Measurements from ENCODE around the gene TMIGD1. TPM values are rescaled to one million over a fixed set of nuclear protein-coding genes. Genes with fewer than 3 reads are reported as not detected.

The TMIGD1 gene
- total RNA-seq: not detected

GRCh38 chr17:30333503-30334360 lies at the start of gene TMIGD1:
Gene TMIGD1 (minus strand): TSS chr17:30334057. CDS start chr17:30332133, 1,924 bp downstream.
- ATAC-seq (peak; percentile 44), DNase-seq (ENCODE audit: low spot score) (no peak)

DNA sequence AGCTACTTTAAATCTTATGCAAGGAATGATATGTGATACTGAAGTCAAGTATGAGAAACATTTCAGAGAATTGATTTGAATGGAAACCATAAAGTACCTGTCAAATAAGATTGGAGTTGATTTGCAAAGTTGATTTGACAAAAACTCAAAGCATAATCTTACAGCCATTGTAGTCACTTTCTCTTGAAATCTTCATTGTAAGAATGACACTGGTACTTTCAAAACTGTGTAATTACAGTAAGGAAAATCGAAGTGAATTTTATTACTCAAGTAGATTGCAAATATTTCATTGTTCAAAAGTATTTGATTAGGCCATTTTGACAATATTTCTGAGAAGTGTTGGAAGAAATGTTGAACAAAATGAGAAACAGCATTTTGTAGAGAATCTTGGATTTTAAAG lies 48.5 kb upstream of the TMIGD1 start:
- DNase-seq (ENCODE audit: low spot score) (no peak), ATAC-seq (no peak)

- DNase-seq (ENCODE audit: low spot score) (no peak), ATAC-seq (no peak)
Measured at GRCh38 chr17:30381340-30381659, 47.4 kb upstream of the TMIGD1 start.

- no peak for ATAC-seq
- DNase-seq (ENCODE audit: low spot score): no peak
Measured at GRCh38 chr17:30380643-30381339, 46.9 kb upstream of the TMIGD1 start.

DNA sequence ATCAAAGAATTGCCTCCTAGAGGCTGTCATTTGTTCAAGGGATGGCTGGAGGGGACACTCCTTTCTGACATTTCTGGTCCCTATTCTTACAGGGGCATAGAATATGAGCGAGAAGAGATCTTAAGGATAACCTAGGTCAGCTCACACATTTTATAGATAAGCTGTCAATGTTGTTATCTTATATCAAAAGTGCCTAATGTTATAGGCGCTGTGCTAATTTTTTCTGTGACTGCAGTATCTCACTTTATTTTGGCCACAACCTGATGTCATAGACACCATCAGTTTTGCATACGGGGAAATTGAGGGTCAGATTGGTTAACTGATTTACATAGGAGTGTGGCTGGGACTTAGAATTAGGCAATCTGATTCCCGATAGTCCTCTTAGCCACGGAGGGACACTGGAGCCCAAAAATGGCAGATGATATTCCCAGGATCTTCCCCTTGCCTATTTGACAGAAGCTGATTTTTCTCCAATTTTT lies 46.1 kb upstream of the TMIGD1 start:
- ATAC-seq: peak; percentile 8
- no peak for DNase-seq (ENCODE audit: low spot score)

- peak; percentile 39 for ATAC-seq
- DNase-seq (ENCODE audit: low spot score): peak; percentile 60
Measured at GRCh38 chr17:30379303-30379902, 45.5 kb upstream of the TMIGD1 start.

DNA sequence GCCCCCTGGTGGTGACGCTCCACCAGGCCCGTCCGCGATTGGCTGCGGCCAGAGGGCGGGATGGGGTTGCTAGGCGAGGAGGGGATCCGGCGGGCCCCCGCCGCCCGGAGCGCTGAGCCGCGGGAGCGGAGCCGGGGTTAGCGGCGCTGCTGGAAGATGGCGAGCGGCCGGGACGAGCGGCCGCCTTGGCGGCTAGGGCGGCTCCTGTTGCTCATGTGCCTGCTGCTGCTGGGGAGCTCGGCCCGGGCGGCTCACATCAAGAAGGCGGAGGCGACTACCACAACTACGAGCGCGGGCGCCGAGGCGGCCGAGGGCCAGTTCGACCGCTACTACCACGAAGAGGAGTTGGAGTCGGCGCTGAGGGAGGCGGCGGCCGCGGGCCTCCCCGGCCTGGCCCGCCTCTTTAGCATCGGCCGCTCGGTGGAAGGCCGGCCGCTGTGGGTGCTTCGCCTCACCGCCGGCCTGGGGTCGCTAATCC lies 45.0 kb upstream of the TMIGD1 start, which contains the start of gene CPD:
Gene CPD (plus strand): TSS at position 103 of the 478 bp plus-strand sequence. CDS start 54 bp downstream, at position 157.
- peak; percentile 97 for ATAC-seq
- DNase-seq (ENCODE audit: low spot score): peak; percentile 98

GRCh38 chr17:30378241-30378824 lies 44.5 kb upstream of the TMIGD1 start:
- no peak for DNase-seq (ENCODE audit: low spot score)
- ATAC-seq: no peak

- ATAC-seq: no peak
- no peak for DNase-seq (ENCODE audit: low spot score)
Measured at GRCh38 chr17:30377574-30378240, 43.9 kb upstream of the TMIGD1 start.

DNA sequence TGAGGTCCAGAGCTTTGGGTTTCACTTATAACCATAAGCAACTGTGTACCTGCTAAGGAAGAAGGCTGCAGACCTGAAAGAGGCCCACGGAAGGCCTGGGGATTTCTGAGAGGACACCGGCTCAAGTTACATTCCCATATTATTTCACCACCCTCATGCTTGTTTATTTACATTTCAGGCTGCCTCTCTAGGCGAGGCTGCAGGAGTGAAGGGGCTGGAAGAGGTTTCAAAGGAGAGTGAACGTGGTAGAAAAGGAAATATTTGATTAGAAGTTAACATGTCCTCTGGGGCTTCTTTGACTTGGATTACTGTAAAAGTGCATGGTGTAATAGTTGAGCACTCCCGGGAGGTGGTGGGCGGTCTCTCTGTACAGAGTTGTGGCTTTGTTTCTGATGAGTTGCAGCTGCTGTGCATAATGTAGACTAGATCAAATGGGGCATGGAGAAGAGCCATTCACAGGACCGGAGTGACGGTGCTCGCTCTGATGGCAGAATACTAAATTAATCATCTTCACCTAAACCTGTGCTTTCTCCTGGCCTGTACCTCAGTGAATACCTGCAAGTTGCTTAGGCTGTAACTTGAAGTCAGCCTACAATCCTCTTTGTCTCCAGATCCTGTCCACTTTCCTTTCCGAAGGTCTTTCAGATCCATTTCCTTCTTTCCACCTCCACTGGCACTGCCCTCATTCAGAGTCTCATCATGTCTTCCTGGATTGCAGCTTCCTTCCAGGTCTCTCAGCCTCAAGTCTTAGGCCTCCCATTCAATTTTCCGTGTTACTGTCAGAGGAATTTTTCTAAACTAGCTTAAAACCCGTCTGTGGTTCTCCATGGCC lies 43.0 kb upstream of the TMIGD1 start:
- DNase-seq (ENCODE audit: low spot score) (no peak), ATAC-seq (no peak)

DNA sequence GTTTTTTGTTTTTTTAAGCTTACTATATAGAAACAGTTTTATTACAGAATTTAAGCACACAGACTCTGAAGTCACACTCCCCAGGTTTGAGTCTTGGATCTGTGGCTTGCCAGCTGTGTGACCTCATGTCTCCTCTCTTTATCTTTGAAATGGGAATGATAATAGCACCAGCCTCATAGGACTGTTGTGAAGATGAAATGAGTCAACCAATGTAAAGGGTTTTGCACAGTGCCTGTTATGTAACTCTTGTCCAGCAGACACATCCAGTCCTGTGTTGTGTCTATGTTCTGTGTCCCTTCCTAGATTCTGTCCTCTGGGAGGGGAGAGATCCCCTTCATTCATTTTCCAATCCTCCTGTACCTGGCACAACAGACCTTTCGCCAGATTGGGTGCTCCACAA lies 41.8 kb upstream of the TMIGD1 start:
- DNase-seq (ENCODE audit: low spot score): no peak
- ATAC-seq: no peak

- no peak for DNase-seq (ENCODE audit: low spot score)
- ATAC-seq: peak; percentile 40
Measured at GRCh38 chr17:30372755-30373154, 38.9 kb upstream of the TMIGD1 start.

DNA sequence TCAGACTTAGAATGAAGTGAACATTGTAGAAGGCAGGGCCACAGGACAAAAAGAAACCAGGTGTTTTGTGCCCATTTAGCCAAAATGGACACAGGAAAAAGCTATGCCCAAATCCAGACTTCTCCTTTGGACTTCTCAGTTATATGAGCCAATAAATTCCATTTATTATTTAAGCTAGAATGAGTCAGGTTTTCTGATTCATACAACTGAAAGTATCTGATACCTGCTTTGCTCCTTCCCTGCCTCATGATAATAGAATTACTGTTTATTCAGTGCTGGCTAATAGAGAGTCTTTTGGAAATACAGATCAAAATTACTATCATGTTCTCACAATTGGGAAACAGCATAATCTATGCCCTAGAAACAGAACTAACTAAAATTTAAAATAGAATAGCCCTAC lies 36.1 kb upstream of the TMIGD1 start:
- DNase-seq (ENCODE audit: low spot score): no peak
- no peak for ATAC-seq

DNA sequence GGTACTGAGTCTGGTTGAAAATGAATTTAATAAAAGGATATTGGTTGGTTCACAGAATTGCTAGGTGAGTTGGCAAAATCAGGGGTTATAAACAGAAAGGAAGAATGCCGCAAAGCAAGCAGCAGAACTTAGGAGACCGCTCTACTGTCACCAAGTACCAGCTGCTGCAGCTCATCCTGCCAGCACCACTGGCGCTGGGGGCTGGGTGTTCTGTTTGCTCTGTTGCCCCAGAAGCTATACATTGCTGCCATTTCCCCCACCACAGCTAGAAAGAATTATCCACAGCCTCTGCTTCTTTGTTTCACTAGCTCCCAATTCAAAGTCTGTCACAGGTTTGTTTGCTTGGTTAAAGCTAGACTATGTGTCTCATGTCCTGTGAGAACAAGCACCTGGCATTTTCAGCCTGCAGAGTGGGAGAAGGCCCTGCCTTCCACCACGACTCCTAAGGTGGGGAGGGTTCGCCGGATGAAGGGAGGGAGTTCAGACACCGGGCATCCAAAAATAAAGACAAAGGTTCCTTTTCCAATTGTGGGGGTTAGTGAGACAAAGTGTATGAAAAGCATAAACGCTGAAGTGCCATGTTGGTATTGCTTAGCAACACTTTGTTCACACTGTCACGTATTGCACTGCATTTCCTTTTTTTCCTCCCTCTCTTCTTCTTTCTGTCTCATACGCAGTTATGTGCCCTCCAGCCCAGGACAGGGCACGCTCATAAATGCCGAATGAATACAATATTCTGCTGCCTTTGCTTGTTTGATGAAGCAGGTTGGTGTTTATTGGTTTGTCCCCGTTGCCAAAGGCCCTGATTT lies 35.3 kb upstream of the TMIGD1 start:
- no peak for DNase-seq (ENCODE audit: low spot score)
- no peak for ATAC-seq

- DNase-seq (ENCODE audit: low spot score): no peak
- no peak for ATAC-seq
Measured at GRCh38 chr17:30366536-30366935, 32.7 kb upstream of the TMIGD1 start.

- ATAC-seq (peak; percentile 49), DNase-seq (ENCODE audit: low spot score) (no peak)
Measured at GRCh38 chr17:30363715-30364202, 29.9 kb upstream of the TMIGD1 start.

GRCh38 chr17:30361766-30362279 lies 28.0 kb upstream of the TMIGD1 start:
- no peak for DNase-seq (ENCODE audit: low spot score)
- ATAC-seq: no peak

- ATAC-seq: no peak
Measured at GRCh38 chr17:30360086-30360808, 26.4 kb upstream of the TMIGD1 start.

More at GRCh38 chr17:30360086-30360808, 26.4 kb upstream of the TMIGD1 start:
- DNase-seq (ENCODE audit: low spot score): no peak

Data from left lobe of liver (tissue), 2 donors.